Brain pericyte (primary cell): ENCODE data around the gene PPP2R5D.
"Not testable (repeated sequence)": the region's sequence is repeated elsewhere in the genome, so short reads cannot be mapped to it uniquely, and the experiment has no call there.

Experiments used
- DNase-seq: peaks from one replicate; pipeline ENCODE4 v3.0.0-alpha.2; 2012; ENCODE audit warnings: low read depth, low spot score

Gene PPP2R5D

DNA sequence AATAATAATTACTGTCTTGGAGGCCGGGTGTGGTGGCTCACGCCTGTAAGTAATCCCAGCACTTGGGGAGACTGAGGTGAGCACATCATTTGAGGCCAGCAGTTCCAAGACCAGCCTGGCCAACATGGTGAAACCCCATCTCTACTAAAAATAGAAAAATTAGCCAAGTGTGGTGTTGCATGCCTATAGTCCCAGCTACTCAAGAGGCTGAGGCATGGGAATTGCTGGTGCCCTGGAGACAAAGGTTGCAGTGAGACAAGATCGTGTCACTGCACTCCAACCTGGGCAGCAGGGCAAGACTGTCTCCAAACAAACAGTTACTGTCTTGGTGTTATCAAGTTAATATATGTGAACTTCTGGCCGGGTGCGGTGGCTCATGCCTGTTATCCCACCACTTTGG is 42.0 kb downstream of the PPP2R5D start:
- DNase-seq, result no peak

DNA sequence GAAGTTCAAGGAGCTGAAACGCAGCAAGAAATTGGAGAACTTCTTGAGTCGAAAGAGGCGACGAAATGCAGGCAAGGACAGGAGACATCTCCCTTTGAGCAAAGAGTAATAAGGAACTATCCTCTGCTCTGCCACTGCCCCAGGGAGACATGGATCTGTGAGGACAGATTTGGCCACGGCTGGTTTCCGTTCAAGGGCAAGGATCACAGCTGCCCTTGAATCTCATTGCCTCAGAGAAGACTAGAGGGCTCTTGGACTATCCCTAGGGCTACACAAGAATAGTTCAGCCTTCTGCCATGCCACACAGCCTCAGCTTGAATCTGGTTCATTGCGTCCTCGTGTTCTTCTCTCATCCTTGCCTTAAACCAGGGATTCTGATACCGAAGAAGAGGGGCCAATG is 44.8 kb downstream of the PPP2R5D start:
- DNase-seq, result no peak

DNA sequence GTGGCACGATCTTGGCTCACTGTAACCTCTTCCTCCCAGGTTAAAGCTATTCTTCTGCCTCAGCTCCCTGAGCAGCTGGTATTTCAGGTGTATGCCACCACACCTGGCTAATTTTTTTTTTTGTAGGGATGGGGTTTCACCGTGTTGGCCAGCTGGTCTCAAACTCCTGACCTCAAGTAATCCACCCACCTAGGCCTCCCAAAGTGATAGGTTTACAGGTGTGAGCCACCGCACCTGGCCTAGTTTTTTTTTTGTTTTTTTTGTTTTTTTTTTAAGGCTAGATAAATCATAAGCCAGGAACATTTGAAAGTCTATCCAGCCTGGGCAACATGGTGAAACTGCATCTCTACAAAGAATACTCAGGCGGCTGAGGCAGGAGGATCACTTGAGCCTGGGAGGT is 48.0 kb downstream of the PPP2R5D start:
- no peak for DNase-seq

DNA sequence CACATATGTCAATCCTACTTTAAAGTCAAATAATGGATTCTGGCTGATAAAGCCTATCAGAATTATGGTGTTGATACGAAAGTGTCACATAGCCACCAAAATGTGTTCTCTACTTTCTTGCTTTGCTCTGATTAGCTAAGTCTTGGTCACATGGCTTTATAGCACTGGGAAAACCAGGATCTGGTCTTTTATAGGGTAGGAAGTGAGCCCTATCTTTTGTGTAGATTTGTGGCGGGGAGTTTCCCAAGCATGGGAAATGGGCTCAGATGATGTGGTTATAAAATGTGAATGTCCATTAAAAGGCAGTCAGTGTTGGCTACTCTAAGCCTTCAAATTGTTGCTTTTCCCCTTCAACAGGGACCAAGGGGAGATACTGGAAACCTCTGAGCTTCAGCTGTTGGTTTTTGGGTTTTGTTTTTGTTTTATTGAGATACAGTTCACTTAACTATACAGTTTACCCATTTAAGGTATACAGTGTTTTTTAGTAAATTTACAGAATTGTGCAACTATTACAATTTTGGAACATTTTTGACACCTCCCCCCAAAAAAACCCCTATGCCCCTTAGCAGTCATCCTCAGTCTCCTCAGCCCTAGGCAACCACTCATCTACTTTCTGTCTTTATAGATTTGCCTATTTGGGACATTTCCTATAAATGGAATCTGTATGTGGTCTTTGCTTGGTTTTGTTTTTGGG is 49.3 kb downstream of the PPP2R5D start:
- DNase-seq, result no peak

DNA sequence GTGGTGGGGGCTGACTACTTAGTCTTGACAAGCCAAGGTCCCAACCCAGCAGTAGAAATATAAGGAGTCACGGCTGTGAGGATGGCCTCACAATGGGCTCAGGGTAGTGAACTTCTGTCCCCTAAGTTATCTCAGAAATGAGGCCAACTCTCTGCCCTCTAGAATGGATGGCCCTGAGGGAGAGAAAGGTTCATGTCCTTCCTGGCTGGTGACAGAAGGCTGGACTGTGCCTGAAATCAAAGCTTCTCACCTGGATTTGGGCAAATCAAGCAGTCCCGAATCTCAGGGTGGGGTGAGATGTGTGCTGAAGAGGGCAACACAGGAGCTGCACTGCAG is 49.8 kb downstream of the PPP2R5D start:
- no peak for DNase-seq

DNA sequence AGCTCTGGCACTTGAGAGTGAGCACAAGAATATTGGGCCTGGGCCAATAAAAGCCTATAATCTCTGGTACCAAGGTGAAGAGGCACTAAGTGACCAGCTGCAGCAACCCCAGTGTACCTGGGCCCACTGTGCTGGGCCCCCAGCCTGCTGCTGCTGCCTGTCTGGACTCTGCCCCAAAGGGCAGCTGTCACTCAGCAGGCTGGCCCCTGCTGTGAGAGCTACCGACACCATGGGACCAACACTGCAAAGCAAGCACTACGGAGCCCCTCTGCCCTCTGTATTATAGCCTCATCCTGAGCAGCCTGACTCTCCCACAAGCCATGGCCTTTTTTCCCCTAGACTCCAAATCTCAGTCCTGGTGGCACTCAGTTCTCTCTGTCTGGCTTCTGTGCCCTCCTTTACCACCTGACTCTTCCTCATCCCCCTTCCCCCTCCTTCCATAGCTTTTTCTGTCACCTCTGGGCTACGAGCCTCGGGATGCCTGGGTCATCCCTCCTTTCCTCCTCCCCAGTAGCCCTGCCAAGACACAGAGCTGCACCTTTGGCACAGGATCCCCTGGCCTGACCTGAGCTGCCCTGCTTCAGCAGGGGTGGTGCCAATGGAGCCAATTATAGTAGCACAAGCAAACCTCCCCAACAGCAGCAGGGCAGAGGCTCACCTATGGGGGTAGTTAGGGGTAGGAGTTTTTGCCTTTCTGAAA is 51.3 kb downstream of the PPP2R5D start:
- no peak for DNase-seq

DNA sequence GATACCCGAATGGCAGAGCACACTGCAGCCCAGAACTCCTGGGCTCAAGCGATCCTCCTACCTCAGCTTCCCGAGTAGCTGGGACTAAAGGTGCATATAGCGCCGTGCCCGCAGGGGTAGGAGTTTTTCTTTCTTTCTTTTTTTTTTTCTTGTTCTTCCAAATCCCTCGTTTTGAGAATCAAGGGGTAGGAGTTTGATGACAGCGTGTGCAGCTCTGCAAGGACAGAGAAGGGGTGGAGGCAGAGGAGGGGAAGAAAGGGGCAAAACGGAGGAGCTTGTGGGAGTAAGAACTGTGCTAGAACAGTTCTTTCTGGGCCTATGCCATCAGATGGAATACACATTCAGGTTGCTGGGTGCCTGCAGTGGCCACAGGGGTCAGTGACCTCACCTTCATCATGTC is 52.3 kb downstream of the PPP2R5D start:
- no peak for DNase-seq

DNA sequence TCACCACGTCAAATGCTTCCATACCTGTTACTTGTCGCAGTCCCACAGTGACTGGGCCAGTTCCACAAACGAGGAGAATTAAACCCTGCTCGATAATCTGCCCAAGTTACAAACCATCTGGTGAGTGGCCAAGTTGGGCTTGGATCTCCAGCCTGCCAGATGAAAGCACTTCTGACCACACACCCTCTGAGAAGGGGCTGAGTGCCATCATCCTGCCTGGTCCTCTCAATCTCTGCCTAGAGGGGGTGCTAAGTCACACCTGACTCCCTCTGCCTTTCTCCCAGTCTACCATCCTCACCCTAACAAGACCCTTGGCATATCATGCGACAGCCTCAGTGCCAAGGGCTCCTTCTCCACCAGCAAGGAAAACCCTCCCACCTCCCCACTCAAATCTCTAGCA is 52.8 kb downstream of the PPP2R5D start:
- DNase-seq, result no peak

DNA sequence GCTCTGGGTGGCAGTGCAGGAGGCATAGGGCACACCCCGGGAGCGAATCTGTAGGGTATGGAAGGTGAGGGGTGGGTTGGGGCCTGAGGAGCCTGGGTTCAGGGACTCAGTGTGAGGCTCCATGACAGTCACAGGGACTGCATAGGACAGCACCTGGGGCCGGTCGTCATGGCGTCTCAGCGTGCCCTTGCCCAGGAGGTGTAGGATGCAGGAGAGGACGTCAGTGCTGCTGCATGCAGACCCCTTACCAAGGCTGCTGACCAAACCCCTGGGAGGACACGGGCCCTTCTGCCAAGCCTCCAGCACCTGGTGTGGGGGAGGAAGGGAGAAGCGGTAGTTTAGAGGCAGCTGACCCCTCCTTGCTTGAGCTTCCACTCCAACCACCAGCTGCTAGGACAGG is 53.3 kb downstream of the PPP2R5D start:
- no peak for DNase-seq

DNA sequence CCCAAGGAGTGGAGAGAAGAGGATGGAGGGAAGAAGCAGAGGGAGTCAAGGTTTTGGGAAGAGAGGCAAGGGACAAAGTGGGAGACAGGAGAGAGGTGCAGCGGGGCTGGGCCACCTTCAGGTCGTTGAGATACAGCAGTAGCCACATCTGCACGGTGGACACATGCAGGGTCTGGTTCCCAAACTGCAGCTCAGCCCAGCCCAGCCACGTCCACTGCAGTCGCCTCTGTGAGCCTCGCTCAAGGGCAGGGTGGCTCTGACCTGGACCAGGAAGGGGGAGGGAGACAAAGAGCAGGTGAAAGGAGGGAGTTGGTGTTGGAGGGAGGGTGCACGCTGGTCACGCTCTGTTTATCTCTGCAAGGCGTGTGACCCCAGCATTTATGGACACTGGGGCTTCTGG is 54.4 kb downstream of the PPP2R5D start:
- DNase-seq, result no peak

DNA sequence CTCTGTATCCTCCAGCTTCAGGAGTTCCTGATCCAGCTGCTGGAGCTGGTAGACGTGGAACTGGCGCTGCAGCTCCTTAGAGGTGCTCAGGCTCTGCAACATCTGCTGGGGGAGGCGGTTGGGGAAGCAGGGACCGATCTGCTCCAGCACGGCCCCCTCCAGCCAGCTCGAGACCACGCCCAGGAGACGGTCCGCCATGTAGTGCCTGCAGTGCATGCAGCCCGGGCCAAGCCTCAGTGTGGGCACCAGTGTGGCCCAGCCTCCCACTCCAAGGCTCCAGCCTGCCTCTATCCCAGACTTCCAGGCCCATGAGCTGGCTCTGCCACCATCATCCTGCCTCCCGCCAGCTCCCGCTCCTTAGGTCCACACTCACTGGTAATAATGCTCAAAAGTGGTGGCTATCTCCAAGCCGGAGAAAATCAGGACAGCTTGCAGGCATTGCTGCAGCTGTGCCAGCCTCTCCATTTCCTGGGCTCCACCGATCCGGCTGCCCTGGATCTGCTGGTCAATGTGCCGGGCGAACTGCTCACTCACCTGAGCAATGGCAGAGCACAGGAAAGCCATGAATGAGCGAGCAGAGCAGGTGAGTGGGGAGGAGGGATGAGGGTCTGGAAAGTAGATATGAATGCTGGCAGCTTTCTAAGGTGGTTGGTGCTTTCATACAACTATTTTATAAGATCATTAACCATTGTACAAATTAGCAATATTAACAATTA is 56.3 kb downstream of the PPP2R5D start:
- no peak for DNase-seq

DNA sequence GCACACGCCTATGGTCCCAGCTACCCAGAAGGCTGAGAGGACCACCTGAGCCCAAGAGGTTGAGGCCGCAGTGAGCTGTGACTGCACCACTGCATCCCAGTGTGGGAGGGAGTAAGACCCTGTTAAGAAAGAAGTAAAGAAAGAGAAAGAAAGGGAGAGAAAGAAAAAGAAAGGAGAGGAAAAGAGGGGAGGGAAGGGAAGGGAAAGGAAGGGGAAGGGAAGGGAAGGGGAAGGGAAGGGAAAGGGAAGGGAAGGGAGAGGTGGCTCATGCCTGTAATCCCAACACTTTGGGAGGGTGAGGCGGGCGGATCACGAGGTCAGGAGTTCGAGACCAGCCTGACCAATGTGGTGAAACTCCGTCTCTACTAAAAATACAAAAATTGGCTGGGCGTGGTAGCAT is 57.1 kb downstream of the PPP2R5D start:
- DNase-seq, result not testable (repeated sequence)

DNA sequence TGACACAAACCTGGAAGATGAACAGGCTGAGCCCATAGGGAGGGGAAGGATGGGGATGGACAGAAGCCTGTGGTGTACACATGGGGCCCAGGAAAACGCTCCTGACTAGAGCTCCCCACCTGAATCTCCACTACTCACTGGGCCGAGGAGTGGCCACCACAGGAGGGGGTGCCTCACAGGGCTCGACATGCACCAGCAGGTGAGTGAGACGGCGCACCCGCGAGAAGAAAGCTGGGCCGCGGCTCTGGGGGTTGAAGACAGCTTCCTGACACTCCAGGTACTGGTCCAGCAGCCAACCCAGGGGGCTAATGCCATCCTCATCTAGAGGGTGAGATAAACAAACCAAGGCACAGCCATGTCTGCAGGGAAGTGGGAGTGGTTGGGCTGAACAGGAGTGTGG is 58.9 kb downstream of the PPP2R5D start:
- no peak for DNase-seq

DNA sequence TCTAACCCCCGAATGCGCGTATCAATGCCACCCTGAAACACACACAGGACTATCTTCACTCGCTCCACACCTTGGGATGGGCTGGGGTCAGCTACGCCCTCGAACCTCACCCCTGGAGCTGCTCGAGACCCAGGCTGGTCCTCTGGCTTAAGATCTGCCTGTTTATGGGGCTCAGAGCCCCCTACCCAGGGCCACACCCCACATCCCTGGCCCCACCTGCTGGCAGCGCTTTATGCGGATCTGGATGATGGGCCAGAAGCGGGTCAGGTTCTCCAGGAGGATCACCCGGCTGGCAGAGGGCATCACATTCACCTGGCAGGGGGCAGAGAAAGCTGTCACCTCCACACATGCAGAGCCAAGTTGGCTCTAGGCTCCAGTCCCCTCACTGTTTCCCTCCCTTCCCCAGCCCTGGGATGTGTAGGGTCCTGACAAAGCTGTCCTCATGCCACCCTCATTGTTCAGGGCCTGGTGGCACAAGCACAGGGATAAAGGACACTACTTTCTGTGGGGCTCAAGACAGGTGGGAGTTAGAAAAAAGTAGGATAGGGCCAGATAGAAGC is 61.1 kb downstream of the PPP2R5D start:
- DNase-seq, result no peak

DNA sequence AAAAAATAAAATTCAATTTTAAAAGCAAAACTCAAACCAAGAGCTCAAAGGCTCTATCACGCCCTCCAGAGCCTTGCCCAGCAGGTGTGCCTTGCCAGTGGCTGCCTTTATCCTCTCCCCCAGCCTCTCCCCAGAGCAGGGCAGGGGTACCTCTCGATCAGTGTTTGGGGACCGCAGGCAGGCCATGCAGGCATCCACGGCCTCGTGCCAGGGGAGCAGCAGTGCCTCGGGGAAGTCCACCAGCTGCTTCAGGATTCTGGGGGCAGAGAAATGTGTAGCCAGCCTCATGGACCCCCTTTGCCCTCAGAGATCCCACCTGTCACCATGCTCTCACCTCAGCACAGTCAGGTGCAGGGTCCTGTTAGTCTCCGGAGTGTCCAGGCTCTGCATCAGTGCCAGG is 63.6 kb downstream of the PPP2R5D start:
- no peak for DNase-seq

DNA sequence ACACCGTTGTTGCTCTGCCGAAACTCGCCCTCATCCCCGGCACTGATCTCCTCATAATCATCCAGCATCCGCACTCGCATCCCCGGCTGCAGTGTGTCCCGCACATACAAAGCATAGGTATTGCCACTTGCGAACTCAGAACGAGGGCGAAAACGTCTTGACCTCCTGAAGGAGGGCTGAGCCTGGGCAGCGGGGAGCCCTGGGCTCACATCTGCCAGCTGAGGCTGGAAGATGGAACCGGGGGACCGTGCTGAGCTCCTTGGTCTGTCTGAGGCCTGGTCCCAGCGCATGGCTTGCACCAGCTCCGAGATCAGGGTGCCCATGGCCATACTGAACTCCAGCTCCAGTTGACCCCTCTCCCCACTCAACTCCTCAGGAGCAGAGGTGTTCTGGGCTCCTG is 66.6 kb downstream of the PPP2R5D start:
- no peak for DNase-seq

DNA sequence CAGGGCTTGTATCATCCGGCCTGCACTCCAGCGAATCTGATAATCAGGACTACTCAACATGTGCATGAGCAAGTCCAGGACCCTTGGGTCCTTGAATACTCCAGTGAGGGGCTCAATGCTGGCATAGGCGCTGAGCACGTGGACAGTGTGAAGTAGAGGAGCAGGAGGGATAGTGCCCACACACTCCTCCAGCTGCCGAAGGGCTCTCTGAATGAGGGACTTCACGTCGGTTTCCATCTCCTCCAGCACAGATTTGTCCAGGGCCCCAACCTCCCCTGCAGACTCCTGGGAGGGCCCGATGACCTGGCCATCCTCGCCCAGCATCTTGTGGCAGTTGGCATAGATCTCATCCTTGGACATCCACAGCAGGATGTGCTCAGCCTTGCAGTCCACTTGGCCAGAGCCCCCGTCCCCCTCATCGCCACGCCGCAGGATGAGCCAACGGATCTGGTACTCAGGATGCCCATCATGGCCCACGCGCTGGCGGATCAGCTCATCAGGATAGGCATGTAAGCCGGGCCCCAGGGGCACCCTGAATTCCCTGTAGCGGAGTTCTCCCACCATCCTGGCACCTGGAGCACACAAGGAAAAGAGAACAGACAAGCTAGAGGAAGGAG is 68.0 kb downstream of the PPP2R5D start:
- no peak for DNase-seq

DNA sequence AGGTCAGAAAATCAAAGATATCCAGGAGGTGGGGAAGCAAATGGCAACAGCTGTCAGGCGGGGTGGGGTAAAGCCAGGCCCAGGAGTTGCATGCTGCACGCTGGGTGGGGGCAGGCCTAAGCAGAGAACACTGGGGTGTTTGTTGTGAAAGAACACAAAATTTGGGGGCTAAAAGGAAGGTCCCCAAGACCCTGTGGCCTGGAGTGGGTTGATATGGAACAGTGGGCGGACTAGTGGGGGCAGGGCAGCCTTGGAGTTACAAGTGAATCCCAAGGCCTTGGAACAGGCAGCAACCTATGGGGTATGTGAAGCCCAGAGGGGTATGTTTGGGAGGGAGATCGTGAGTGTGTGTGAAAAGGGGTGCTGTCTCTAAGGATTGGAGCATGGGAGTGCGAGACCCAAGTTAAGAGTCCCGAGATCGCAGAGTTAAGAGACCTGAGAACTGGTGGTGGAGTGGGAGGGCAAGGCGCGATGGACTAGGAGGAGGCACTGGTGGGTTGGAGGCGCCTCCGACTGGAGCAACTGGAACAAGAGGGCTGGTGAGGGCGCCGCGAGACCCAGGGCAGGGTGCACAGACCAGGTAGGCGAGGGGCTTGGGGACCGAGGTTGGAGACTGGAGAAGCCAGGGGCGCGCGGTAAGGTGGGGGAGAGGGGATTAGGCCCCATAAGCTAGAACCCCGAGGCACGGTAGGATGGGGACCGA is 68.6 kb downstream of the PPP2R5D start:
- no peak for DNase-seq

DNA sequence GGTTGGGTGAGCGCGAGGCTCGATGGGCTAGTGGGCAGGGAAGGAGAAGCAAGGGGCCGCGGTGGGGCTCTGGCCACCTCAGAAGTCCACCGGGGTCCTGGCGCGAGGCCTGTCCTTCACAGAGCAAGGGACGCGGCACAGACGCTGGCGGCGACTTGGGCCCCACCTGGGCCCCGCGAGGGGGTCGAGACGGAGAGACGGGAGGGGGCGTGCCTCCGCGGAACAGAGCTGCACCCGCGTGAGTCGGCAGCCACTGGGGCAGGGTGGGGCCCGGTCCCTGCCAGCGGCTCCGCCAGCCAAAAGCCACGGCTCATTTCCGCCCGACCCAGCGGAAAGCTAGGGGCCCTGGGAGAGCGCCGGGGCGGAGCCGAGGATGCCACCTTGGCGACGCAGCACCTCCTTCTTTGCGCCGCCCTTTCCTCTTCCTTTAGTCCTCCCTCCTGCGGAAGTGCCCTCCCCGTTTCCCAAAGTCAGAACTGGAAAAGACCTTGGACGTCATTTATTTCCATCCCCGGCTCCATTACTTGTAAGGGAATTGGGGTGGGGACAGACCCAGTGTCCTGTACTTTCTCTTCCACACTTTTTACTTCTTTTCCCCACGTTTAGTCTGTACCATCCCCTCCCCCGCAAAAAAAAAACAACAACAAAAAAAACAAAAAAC is 69.3 kb downstream of the PPP2R5D start, which contains the start of gene CUL7:
TSS of gene CUL7 (minus strand) at position 307 of the 661 bp plus-strand sequence. CDS start 1,063 bp downstream, outside the sequence.
- peak; percentile 77 for DNase-seq

DNA sequence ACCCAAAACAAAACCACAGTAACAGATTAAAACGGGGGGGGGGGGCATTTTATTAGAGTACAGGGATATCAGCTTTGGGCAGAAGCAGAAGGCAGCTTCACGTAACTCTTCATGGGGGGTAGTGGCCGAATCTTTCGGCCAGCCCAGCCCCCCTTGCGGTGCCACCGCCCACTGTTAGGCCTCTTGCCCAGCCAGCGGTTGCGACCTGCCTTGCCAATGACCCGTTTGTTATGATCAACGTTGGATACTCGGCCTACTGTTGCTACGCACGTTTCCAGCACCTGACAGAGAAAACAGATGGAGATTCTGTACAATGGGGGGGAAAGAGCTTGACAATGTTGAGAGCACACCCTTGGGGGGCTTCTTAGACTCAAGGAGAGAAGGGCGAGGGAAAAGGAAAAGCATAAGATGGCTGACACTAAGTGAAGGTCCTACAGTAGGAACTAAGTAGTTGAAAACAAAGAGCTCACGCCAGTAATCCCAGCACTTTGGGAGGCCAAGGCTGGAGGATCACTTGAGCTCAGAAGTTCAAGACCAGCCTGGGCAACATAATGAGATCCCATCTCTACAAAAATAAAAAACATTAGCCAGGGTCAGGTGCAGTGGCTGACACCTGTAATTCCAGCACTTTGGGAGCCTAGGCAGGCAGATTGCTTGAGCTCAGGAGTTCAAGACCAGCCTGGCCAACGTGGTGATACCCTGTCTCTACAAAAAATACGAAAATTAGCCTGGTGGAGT is 70.0 kb downstream of the PPP2R5D start:
- no peak for DNase-seq
